WTC11 (cell line): Measurements from ENCODE around the gene ETS1. TPM values are rescaled to one million over a fixed set of nuclear protein-coding genes. Genes with fewer than 3 reads are reported as not detected.

Experiments
- ATF1 ChIP-seq: sonication (generic); formaldehyde crosslinking; IDR thresholded peaks from 2 replicates; pipeline ENCODE4 v1.8.1; 2023; ENCODE audit warnings: mild to moderate bottlenecking, moderate library complexity, missing genetic modification reagents
- CBFB ChIP-seq: sonication (generic); formaldehyde crosslinking; IDR thresholded peaks from 2 replicates; pipeline ENCODE4 v1.8.1; 2022; ENCODE audit warnings: mild to moderate bottlenecking, low read depth, missing genetic modification reagents
- CREB1 ChIP-seq: sonication (generic); formaldehyde crosslinking; IDR thresholded peaks from 2 replicates; pipeline ENCODE4 v1.8.0; 2023; ENCODE audit warnings: mild to moderate bottlenecking, missing genetic modification reagents
- FOXK1 ChIP-seq: sonication (generic); formaldehyde crosslinking; IDR thresholded peaks from 2 replicates; pipeline ENCODE4 v1.8.0; 2022; ENCODE audit warnings: mild to moderate bottlenecking, moderate library complexity, missing genetic modification reagents
- GABPB1 ChIP-seq: sonication (generic); formaldehyde crosslinking; IDR thresholded peaks from 2 replicates; pipeline ENCODE4 v1.8.1; 2023; ENCODE audit warnings: mild to moderate bottlenecking, missing genetic modification reagents
- IRF2 ChIP-seq: sonication (generic); formaldehyde crosslinking; IDR thresholded peaks from 2 replicates; pipeline ENCODE4 v1.8.0; 2022; ENCODE audit warnings: low read depth, missing genetic modification reagents, borderline replicate concordance
- JUN ChIP-seq: sonication (generic); formaldehyde crosslinking; IDR thresholded peaks from 2 replicates; pipeline ENCODE4 v1.8.0; 2023; ENCODE audit warnings: mild to moderate bottlenecking, missing genetic modification reagents
- MYBL2 ChIP-seq: sonication (generic); formaldehyde crosslinking; IDR thresholded peaks from 2 replicates; pipeline ENCODE4 v1.8.1; 2023; ENCODE audit warnings: mild to moderate bottlenecking, moderate library complexity, missing genetic modification reagents
- NFATC4 ChIP-seq: fragments of 250-450 bp; sonication (Bioruptor Pico); IDR thresholded peaks from 2 replicates; pipeline ENCODE4 v1.9.0; 2021; ENCODE audit warnings: mild to moderate bottlenecking
- NR3C1 ChIP-seq: sonication (generic); formaldehyde crosslinking; conservative IDR thresholded peaks from 2 replicates; pipeline ENCODE4 v1.8.1; 2023; ENCODE audit warnings: low read depth, mild to moderate bottlenecking, missing genetic modification reagents
- OVOL2 ChIP-seq: fragments of 250-450 bp; sonication (Bioruptor Pico); IDR thresholded peaks from 2 replicates; pipeline ENCODE4 v1.9.0; 2021; ENCODE audit warnings: mild to moderate bottlenecking, borderline replicate concordance
- RELA ChIP-seq: sonication (generic); formaldehyde crosslinking; IDR thresholded peaks from 2 replicates; pipeline ENCODE4 v1.8.1; 2022; ENCODE audit warnings: missing genetic modification reagents, mild to moderate bottlenecking, borderline replicate concordance
- SP1 ChIP-seq: sonication (generic); formaldehyde crosslinking; conservative IDR thresholded peaks from 2 replicates; pipeline ENCODE4 v1.8.1; 2022; ENCODE audit warnings: missing genetic modification reagents
- ZNF138 ChIP-seq: sonication (generic); formaldehyde crosslinking; conservative IDR thresholded peaks from 2 replicates; pipeline ENCODE4 v1.8.1; 2022; ENCODE audit warnings: mild to moderate bottlenecking, moderate library complexity, missing genetic modification reagents
- ZNF396 ChIP-seq: fragments of 250-450 bp; sonication (Bioruptor Pico); IDR thresholded peaks from 2 replicates; pipeline ENCODE4 v1.8.0; 2021; ENCODE audit warnings: mild to moderate bottlenecking, moderate library complexity, borderline replicate concordance
- ZNF416 ChIP-seq: fragments of 250-450 bp; sonication (Bioruptor Pico); IDR thresholded peaks from 2 replicates; pipeline ENCODE4 v1.9.0; 2021; ENCODE audit warnings: mild to moderate bottlenecking, inconsistent platforms
- total RNA-seq: library from RNA; stranded (reverse); gene quantifications from 3 replicates; pipeline ENCODE4 v1.2.3, GENCODE V29; 2021
- TF ChIP-seq, protein P1 (sequence below): fragments of 250-450 bp; sonication (Bioruptor Pico); IDR thresholded peaks from 2 replicates; pipeline ENCODE4 v1.9.0; 2021; ENCODE audit warnings: mild to moderate bottlenecking
- TF ChIP-seq, protein P2 (sequence below): fragments of 250-450 bp; sonication (Bioruptor Pico); IDR thresholded peaks from 2 replicates; pipeline ENCODE4 v1.9.0; 2021; ENCODE audit warnings: mild to moderate bottlenecking
- TF ChIP-seq, protein P3 (sequence below): sonication (generic); formaldehyde crosslinking; IDR thresholded peaks from 2 replicates; pipeline ENCODE4 v1.8.1; 2022; ENCODE audit warnings: mild to moderate bottlenecking, moderate library complexity, missing genetic modification reagents
- TF ChIP-seq, protein P4 (sequence below): sonication (generic); formaldehyde crosslinking; IDR thresholded peaks from 2 replicates; pipeline ENCODE4 v1.8.0; 2022; ENCODE audit warnings: missing genetic modification reagents
- TF ChIP-seq, protein P5 (sequence below): sonication (generic); formaldehyde crosslinking; conservative IDR thresholded peaks from 2 replicates; pipeline ENCODE4 v1.8.1; 2022; ENCODE audit warnings: mild to moderate bottlenecking, missing genetic modification reagents
- TF ChIP-seq, protein P6 (sequence below): sonication (generic); formaldehyde crosslinking; IDR thresholded peaks from 2 replicates; pipeline ENCODE4 v1.8.1; 2023; ENCODE audit warnings: mild to moderate bottlenecking, missing genetic modification reagents, moderate library complexity
- TF ChIP-seq, protein P7 (sequence below): sonication (generic); formaldehyde crosslinking; IDR thresholded peaks from 2 replicates; pipeline ENCODE4 v1.8.1; 2023; ENCODE audit warnings: mild to moderate bottlenecking, missing genetic modification reagents, moderate library complexity
- TF ChIP-seq, protein P8 (sequence below): fragments of 250-450 bp; sonication (Bioruptor Pico); IDR thresholded peaks from 2 replicates; pipeline ENCODE4 v1.9.0; 2021; ENCODE audit warnings: moderate library complexity, mild to moderate bottlenecking, inconsistent platforms, borderline replicate concordance
- TF ChIP-seq, protein P9 (sequence below): sonication (generic); formaldehyde crosslinking; IDR thresholded peaks from 2 replicates; pipeline ENCODE4 v1.8.1; 2023; ENCODE audit warnings: mild to moderate bottlenecking, missing genetic modification reagents

Gene ETS1
- total RNA-seq, 1 experiment from 2014 or later: 33.1 TPM

DNA sequence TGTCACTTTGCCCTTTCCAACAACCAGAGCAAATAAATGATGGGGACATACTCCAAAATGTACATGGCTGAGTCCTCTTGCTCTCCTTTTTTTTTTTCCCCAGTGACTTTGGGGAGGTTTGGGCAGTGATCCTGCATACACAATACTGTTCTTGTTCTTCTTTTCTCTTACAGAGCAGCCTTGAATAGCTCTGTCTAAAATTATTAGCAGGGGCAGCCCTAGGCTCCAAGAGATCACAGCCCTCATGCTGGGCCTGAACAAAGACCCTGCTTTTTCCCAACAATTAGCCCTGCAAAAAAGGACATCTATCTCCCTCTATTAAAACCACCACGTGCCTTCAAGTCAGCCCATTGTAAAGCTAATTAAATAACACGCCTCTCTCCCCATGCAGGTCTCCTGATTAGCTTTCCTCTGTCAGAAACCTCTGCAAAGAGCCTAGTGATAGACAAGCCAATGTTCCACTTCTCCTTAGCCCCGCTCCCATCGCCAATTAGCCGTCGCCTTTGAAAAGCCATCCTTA is 54.7 kb downstream of the ETS1 start (continued):
- no peak for TF ChIP-seq ATF1
- TF ChIP-seq, protein P1, sequence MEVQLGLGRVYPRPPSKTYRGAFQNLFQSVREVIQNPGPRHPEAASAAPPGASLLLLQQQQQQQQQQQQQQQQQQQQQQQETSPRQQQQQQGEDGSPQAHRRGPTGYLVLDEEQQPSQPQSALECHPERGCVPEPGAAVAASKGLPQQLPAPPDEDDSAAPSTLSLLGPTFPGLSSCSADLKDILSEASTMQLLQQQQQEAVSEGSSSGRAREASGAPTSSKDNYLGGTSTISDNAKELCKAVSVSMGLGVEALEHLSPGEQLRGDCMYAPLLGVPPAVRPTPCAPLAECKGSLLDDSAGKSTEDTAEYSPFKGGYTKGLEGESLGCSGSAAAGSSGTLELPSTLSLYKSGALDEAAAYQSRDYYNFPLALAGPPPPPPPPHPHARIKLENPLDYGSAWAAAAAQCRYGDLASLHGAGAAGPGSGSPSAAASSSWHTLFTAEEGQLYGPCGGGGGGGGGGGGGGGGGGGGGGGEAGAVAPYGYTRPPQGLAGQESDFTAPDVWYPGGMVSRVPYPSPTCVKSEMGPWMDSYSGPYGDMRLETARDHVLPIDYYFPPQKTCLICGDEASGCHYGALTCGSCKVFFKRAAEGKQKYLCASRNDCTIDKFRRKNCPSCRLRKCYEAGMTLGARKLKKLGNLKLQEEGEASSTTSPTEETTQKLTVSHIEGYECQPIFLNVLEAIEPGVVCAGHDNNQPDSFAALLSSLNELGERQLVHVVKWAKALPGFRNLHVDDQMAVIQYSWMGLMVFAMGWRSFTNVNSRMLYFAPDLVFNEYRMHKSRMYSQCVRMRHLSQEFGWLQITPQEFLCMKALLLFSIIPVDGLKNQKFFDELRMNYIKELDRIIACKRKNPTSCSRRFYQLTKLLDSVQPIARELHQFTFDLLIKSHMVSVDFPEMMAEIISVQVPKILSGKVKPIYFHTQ (CRISPR knock-in tag): 0 out of 2 replicates have a peak, but pooled peaks have one; percentile 13
- TF ChIP-seq, protein P2, sequence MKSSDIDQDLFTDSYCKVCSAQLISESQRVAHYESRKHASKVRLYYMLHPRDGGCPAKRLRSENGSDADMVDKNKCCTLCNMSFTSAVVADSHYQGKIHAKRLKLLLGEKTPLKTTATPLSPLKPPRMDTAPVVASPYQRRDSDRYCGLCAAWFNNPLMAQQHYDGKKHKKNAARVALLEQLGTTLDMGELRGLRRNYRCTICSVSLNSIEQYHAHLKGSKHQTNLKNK (CRISPR knock-in tag): no peak
- no peak for TF ChIP-seq IRF2 (CRISPR knock-in tag)
- no peak for TF ChIP-seq CBFB
- TF ChIP-seq, protein P3, sequence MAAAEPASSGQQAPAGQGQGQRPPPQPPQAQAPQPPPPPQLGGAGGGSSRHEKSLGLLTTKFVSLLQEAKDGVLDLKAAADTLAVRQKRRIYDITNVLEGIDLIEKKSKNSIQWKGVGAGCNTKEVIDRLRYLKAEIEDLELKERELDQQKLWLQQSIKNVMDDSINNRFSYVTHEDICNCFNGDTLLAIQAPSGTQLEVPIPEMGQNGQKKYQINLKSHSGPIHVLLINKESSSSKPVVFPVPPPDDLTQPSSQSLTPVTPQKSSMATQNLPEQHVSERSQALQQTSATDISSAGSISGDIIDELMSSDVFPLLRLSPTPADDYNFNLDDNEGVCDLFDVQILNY: no peak
- no peak for TF ChIP-seq CREB1
- no peak for TF ChIP-seq NR3C1 (CRISPR knock-in tag)
- TF ChIP-seq GABPB1 (CRISPR knock-in tag): no peak
- TF ChIP-seq SP1 (CRISPR knock-in tag): no peak
- TF ChIP-seq ZNF416 (CRISPR knock-in tag): no peak
- no peak for TF ChIP-seq OVOL2 (CRISPR knock-in tag)
- TF ChIP-seq, protein P4, sequence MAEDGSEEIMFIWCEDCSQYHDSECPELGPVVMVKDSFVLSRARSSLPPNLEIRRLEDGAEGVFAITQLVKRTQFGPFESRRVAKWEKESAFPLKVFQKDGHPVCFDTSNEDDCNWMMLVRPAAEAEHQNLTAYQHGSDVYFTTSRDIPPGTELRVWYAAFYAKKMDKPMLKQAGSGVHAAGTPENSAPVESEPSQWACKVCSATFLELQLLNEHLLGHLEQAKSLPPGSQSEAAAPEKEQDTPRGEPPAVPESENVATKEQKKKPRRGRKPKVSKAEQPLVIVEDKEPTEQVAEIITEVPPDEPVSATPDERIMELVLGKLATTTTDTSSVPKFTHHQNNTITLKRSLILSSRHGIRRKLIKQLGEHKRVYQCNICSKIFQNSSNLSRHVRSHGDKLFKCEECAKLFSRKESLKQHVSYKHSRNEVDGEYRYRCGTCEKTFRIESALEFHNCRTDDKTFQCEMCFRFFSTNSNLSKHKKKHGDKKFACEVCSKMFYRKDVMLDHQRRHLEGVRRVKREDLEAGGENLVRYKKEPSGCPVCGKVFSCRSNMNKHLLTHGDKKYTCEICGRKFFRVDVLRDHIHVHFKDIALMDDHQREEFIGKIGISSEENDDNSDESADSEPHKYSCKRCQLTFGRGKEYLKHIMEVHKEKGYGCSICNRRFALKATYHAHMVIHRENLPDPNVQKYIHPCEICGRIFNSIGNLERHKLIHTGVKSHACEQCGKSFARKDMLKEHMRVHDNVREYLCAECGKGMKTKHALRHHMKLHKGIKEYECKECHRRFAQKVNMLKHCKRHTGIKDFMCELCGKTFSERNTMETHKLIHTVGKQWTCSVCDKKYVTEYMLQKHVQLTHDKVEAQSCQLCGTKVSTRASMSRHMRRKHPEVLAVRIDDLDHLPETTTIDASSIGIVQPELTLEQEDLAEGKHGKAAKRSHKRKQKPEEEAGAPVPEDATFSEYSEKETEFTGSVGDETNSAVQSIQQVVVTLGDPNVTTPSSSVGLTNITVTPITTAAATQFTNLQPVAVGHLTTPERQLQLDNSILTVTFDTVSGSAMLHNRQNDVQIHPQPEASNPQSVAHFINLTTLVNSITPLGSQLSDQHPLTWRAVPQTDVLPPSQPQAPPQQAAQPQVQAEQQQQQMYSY (CRISPR knock-in tag): no peak
- no peak for TF ChIP-seq ZNF396
- TF ChIP-seq NFATC4 (CRISPR knock-in tag): no peak
- TF ChIP-seq FOXK1 (CRISPR knock-in tag): peak; percentile 43; the same call in 1 of the 2 replicates
- TF ChIP-seq, protein P5, sequence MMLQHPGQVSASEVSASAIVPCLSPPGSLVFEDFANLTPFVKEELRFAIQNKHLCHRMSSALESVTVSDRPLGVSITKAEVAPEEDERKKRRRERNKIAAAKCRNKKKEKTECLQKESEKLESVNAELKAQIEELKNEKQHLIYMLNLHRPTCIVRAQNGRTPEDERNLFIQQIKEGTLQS (CRISPR knock-in tag): no peak
- TF ChIP-seq JUN (CRISPR knock-in tag): no peak
- TF ChIP-seq, protein P6, sequence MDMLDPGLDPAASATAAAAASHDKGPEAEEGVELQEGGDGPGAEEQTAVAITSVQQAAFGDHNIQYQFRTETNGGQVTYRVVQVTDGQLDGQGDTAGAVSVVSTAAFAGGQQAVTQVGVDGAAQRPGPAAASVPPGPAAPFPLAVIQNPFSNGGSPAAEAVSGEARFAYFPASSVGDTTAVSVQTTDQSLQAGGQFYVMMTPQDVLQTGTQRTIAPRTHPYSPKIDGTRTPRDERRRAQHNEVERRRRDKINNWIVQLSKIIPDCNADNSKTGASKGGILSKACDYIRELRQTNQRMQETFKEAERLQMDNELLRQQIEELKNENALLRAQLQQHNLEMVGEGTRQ (CRISPR knock-in tag): peak; percentile 77
- TF ChIP-seq, protein P7, sequence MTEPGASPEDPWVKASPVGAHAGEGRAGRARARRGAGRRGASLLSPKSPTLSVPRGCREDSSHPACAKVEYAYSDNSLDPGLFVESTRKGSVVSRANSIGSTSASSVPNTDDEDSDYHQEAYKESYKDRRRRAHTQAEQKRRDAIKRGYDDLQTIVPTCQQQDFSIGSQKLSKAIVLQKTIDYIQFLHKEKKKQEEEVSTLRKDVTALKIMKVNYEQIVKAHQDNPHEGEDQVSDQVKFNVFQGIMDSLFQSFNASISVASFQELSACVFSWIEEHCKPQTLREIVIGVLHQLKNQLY (CRISPR knock-in tag): no peak
- TF ChIP-seq RELA (CRISPR knock-in tag): no peak
- TF ChIP-seq MYBL2 (CRISPR knock-in tag): no peak
- TF ChIP-seq, protein P8, sequence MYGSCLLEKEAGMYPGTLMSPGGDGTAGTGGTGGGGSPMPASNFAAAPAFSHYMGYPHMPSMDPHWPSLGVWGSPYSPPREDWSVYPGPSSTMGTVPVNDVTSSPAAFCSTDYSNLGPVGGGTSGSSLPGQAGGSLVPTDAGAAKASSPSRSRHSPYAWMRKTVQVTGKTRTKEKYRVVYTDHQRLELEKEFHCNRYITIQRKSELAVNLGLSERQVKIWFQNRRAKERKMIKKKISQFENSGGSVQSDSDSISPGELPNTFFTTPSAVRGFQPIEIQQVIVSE (CRISPR knock-in tag): no peak
- TF ChIP-seq, protein P9, sequence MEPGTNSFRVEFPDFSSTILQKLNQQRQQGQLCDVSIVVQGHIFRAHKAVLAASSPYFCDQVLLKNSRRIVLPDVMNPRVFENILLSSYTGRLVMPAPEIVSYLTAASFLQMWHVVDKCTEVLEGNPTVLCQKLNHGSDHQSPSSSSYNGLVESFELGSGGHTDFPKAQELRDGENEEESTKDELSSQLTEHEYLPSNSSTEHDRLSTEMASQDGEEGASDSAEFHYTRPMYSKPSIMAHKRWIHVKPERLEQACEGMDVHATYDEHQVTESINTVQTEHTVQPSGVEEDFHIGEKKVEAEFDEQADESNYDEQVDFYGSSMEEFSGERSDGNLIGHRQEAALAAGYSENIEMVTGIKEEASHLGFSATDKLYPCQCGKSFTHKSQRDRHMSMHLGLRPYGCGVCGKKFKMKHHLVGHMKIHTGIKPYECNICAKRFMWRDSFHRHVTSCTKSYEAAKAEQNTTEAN (CRISPR knock-in tag): no peak
- TF ChIP-seq ZNF138: no peak
